ENCODE data around the gene LRP2BP.

LRP2BP gene

DNA sequence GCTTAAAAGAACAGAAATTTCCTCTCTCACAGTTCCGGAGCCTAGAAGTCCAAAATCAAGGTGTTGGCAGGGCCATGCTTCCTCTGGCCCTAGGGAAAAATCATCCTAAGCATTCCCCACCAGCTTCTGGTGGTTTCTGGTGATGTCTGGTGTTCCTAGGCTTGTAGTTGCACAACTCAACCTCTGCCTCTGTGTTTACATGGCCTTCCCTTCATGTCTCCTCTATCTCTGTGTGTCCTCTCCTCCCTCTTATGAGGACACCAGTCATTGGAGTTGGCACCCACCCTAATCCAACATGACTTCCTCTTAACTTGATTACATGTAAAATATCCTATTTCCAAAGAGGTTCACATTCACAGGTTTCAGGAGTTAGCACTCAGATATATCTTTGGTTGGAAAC, 15.4 kb downstream of the LRP2BP start:
- H3K9me2 ChIP-seq (replicated peaks; ENCODE audit: insufficient read depth, low read length), result no peaks in the 10 kb centered on the region
- no peaks in the 10 kb centered on the region for H3K79me2 ChIP-seq (ENCODE audit: low read length)
- H3K27me3 ChIP-seq (replicated peaks; ENCODE audit: insufficient read depth, low read length), result no peaks in the 10 kb centered on the region
- no peak overlapping the region for H3K4me2 ChIP-seq (ENCODE audit: low read depth, low read length)
- H3K4me3 ChIP-seq (ENCODE audit: low read length), result no peak overlapping the region
- TF ChIP-seq EZH2phosphoT487 (IDR thresholded peaks at IDR 0.05; ENCODE audit: low read length) (no peak), EZH2 (optimal IDR thresholded peaks at IDR 0.05; ENCODE audit: low read depth, low read length) (no peak)
- TF ChIP-seq, protein P1, sequence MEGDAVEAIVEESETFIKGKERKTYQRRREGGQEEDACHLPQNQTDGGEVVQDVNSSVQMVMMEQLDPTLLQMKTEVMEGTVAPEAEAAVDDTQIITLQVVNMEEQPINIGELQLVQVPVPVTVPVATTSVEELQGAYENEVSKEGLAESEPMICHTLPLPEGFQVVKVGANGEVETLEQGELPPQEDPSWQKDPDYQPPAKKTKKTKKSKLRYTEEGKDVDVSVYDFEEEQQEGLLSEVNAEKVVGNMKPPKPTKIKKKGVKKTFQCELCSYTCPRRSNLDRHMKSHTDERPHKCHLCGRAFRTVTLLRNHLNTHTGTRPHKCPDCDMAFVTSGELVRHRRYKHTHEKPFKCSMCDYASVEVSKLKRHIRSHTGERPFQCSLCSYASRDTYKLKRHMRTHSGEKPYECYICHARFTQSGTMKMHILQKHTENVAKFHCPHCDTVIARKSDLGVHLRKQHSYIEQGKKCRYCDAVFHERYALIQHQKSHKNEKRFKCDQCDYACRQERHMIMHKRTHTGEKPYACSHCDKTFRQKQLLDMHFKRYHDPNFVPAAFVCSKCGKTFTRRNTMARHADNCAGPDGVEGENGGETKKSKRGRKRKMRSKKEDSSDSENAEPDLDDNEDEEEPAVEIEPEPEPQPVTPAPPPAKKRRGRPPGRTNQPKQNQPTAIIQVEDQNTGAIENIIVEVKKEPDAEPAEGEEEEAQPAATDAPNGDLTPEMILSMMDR (IDR thresholded peaks at IDR 0.05; ENCODE audit: low read length), result no peak
- H4K20me1 ChIP-seq (ENCODE audit: insufficient read depth, low read length), result no peaks in the 10 kb centered on the region
- no peaks in the 10 kb centered on the region for H3F3A ChIP-seq (ENCODE audit: insufficient read depth, low read length)
- no peaks in the 10 kb centered on the region for H3K36me3 ChIP-seq (replicated peaks; ENCODE audit: insufficient read depth, low read length)
- H3K4me1 ChIP-seq (ENCODE audit: low read length), result no peaks in the 10 kb centered on the region
- no peaks in the 10 kb centered on the region for H3K9me3 ChIP-seq (replicated peaks; ENCODE audit: insufficient read depth, low read length)
- H3K27ac ChIP-seq (ENCODE audit: low read length), result no peak overlapping the region
- no peak overlapping the region for H2AFZ ChIP-seq (ENCODE audit: low read length)
- DNase-seq, result no peak
- no peak overlapping the region for H3K9ac ChIP-seq (ENCODE audit: low read length)

DNA sequence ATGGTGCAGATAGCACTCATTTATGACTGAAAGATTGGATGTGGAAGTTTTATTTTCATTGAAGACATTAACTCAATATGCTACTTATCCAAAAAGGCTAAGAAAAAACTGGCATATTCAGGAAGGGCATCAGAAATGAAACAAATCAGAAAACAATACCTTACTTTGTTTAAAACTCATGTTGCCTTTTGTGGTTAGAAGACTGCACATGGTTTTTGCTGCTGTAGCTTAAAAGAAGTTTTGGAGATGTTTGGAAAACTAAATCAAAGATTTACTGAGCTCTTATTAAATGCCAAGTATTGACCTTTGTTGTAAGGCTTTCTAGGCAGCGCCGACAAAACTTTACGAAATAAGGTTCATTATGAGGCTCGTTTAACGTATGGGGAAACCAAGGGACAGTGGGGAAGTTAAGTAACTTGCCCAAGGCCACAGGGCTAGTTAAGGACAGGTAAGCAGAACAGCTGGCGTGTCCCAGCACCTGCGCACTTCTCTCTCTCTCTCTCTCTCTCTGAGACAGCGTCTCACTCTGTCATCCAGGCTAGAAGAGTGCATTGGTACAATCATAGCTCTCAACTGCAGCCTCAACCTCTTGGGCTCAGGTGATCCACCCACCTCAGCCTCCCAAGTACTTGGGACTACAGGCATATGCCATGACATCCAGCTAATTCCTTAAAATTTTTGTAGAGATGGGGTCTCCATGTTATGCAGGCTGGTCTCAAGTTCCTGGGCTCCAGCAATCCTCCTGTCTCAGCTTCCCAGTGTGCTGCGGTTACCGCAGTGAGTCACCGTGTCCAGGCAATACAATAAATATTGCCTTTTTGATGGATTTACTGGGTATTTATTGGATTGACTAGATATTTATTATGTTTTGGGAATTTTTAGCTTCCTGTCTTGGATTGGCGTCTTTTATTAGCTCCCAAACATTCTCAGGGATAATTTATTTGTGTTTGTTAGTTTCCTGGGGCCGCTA, 16.1 kb downstream of the LRP2BP start:
- H3K4me2 ChIP-seq (ENCODE audit: low read depth, low read length), result no peak overlapping the region
- H3K9ac ChIP-seq (ENCODE audit: low read length), result no peak overlapping the region
- H2AFZ ChIP-seq (ENCODE audit: low read length), result no peak overlapping the region
- H3K27me3 ChIP-seq (replicated peaks; ENCODE audit: insufficient read depth, low read length), result no peaks in the 10 kb centered on the region
- H3K9me3 ChIP-seq (replicated peaks; ENCODE audit: insufficient read depth, low read length), result no peaks in the 10 kb centered on the region
- H3F3A ChIP-seq (ENCODE audit: insufficient read depth, low read length), result no peaks in the 10 kb centered on the region
- H3K27ac ChIP-seq (ENCODE audit: low read length), result no peak overlapping the region
- no peaks in the 10 kb centered on the region for H3K4me1 ChIP-seq (ENCODE audit: low read length)
- no peaks in the 10 kb centered on the region for H3K36me3 ChIP-seq (replicated peaks; ENCODE audit: insufficient read depth, low read length)
- H4K20me1 ChIP-seq (ENCODE audit: insufficient read depth, low read length), result no peaks in the 10 kb centered on the region
- no peaks in the 10 kb centered on the region for H3K79me2 ChIP-seq (ENCODE audit: low read length)
- TF ChIP-seq EZH2 (optimal IDR thresholded peaks at IDR 0.05; ENCODE audit: low read depth, low read length), result no peak
- H3K9me2 ChIP-seq (replicated peaks; ENCODE audit: insufficient read depth, low read length), result no peaks in the 10 kb centered on the region
- no peak for DNase-seq
- no peak overlapping the region for H3K4me3 ChIP-seq (ENCODE audit: low read length)

DNA sequence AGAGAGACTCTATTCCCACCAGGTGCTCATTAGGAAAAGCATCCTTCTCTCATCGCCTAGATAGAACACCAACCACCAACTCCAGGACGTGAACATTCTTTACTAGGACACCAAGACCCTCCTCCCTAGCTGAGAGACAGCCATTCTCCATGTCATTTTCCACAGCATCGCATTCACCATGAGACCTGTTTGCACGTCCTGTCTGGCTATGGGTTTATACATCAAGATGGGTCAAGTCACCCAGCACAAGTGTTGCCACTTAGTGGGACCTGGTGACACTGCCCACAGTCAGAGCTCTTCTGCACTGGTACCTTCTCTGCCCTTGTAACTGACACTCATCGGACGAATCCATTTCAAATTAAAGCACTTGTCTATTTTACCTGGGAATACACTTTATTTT, 17.5 kb downstream of the LRP2BP start:
- Histone ChIP-seq H3K9me3 (replicated peaks; ENCODE audit: insufficient read depth, low read length) (no peaks in the 10 kb centered on the region), H3K9ac (ENCODE audit: low read length) (no peak overlapping the region), H3K27ac (ENCODE audit: low read length) (no peak overlapping the region), H3K4me1 (ENCODE audit: low read length) (no peaks in the 10 kb centered on the region), H3K36me3 (replicated peaks; ENCODE audit: insufficient read depth, low read length) (no peaks in the 10 kb centered on the region), H3K79me2 (ENCODE audit: low read length) (no peaks in the 10 kb centered on the region), H4K20me1 (ENCODE audit: insufficient read depth, low read length) (no peaks in the 10 kb centered on the region), H3F3A (ENCODE audit: insufficient read depth, low read length) (no peaks in the 10 kb centered on the region), H2AFZ (ENCODE audit: low read length) (no peak overlapping the region), H3K4me3 (ENCODE audit: low read length) (no peak overlapping the region), H3K4me2 (ENCODE audit: low read depth, low read length) (no peak overlapping the region), H3K27me3 (replicated peaks; ENCODE audit: insufficient read depth, low read length) (no peaks in the 10 kb centered on the region), H3K9me2 (replicated peaks; ENCODE audit: insufficient read depth, low read length) (no peaks in the 10 kb centered on the region)
- TF ChIP-seq EZH2 (optimal IDR thresholded peaks at IDR 0.05; ENCODE audit: low read depth, low read length), result no peak
- TF ChIP-seq, protein P1 (IDR thresholded peaks at IDR 0.05; ENCODE audit: low read length), result no peak
- TF ChIP-seq EZH2phosphoT487 (IDR thresholded peaks at IDR 0.05; ENCODE audit: low read length), result no peak
- no peak for DNase-seq

DNA sequence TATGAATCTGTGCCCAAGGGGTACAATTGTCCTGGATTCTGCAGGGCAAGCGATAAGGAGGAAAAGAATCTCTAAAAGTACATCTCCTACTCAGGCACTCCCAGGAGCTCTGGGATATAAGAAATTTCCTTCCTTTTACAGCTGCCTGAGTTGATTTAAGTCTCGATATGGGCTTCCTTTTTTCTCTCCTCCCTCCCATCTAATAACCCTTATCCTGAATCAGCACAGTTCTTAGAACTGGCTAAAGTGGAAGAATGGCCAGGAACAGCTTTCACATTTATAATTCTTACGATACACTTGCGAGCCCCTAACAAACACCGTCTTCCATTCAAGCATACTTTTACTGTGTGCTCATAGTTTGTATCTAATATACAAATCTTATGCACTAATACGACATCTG, 21.2 kb downstream of the LRP2BP start:
- Histone ChIP-seq H3K4me1 (ENCODE audit: low read length) (no peaks in the 10 kb centered on the region), H3K27ac (ENCODE audit: low read length) (no peak overlapping the region), H3K36me3 (replicated peaks; ENCODE audit: insufficient read depth, low read length) (0 out of 2 replicates have a peak, but pooled peaks cover 6% of the 10 kb centered on the region), H3K9ac (ENCODE audit: low read length) (no peak overlapping the region), H3K4me3 (ENCODE audit: low read length) (no peak overlapping the region), H3F3A (ENCODE audit: insufficient read depth, low read length) (no peaks in the 10 kb centered on the region), H3K4me2 (ENCODE audit: low read depth, low read length) (no peak overlapping the region), H4K20me1 (ENCODE audit: insufficient read depth, low read length) (no peaks in the 10 kb centered on the region), H3K9me3 (replicated peaks; ENCODE audit: insufficient read depth, low read length) (no peaks in the 10 kb centered on the region), H3K9me2 (replicated peaks; ENCODE audit: insufficient read depth, low read length) (no peaks in the 10 kb centered on the region), H3K79me2 (ENCODE audit: low read length) (no peaks in the 10 kb centered on the region), H3K27me3 (replicated peaks; ENCODE audit: insufficient read depth, low read length) (no peaks in the 10 kb centered on the region), H2AFZ (ENCODE audit: low read length) (no peak overlapping the region)
- TF ChIP-seq EZH2phosphoT487 (IDR thresholded peaks at IDR 0.05; ENCODE audit: low read length), result no peak
- TF ChIP-seq, protein P1 (IDR thresholded peaks at IDR 0.05; ENCODE audit: low read length), result no peak
- TF ChIP-seq EZH2 (optimal IDR thresholded peaks at IDR 0.05; ENCODE audit: low read depth, low read length), result no peak
- no peak for DNase-seq

All from MM.1S (cell line).